HEK293 (cell line): Measurements from ENCODE around the gene KIF4B.

Source experiments
- KLF16 ChIP-seq: fragments of 450-650 bp; formaldehyde crosslinking; IDR thresholded peaks from 2 replicates; pipeline ENCODE4 v1.5.1; 2017; ENCODE audit warnings: missing biosample characterization, missing genetic modification characterization
- PRDM1 ChIP-seq: fragments of 450-650 bp; formaldehyde crosslinking; IDR thresholded peaks from 2 replicates; pipeline ENCODE4; 2016; ENCODE audit warnings: missing biosample characterization, missing genetic modification characterization
- ZBTB8A ChIP-seq: fragments of 450-650 bp; formaldehyde crosslinking; IDR thresholded peaks from 2 replicates; pipeline ENCODE4 v1.5.1; 2016; ENCODE audit warnings: missing biosample characterization, missing genetic modification characterization
- ZNF114 ChIP-seq: fragments of 450-650 bp; formaldehyde crosslinking; IDR thresholded peaks from 2 replicates; pipeline ENCODE4 v1.5.0; 2017; ENCODE audit warnings: missing biosample characterization, missing genetic modification characterization
- ZNF175 ChIP-seq: fragments of 450-650 bp; formaldehyde crosslinking; IDR thresholded peaks from 2 replicates; pipeline ENCODE4 v1.5.1; 2016; ENCODE audit warnings: missing biosample characterization, missing genetic modification characterization
- ZNF24 ChIP-seq: fragments of 450-650 bp; formaldehyde crosslinking; IDR thresholded peaks from 2 replicates; pipeline ENCODE4 v1.5.1; 2016; ENCODE audit warnings: missing biosample characterization, missing genetic modification characterization
- ZNF292 ChIP-seq: fragments of 450-650 bp; formaldehyde crosslinking; IDR thresholded peaks from 2 replicates; pipeline ENCODE4 v1.5.1; 2016; ENCODE audit warnings: low read depth, missing biosample characterization, missing genetic modification characterization, borderline replicate concordance
- ZNF433 ChIP-seq: fragments of 450-650 bp; formaldehyde crosslinking; IDR thresholded peaks from 2 replicates; pipeline ENCODE4 v1.5.1; 2016; ENCODE audit warnings: missing biosample characterization, missing genetic modification characterization, low read depth
- ZNF549 ChIP-seq: fragments of 450-650 bp; IDR thresholded peaks from 2 replicates; pipeline ENCODE4 v1.5.1; 2018; ENCODE audit warnings: missing biosample characterization, missing genetic modification characterization, mild to moderate bottlenecking, inconsistent platforms, moderate library complexity
- ZNF776 ChIP-seq: fragments of 450-650 bp; formaldehyde crosslinking; IDR thresholded peaks from 2 replicates; pipeline ENCODE4 v1.5.0; 2017; ENCODE audit warnings: missing biosample characterization, missing genetic modification characterization, borderline replicate concordance
- ZNF837 ChIP-seq: fragments of 450-650 bp; formaldehyde crosslinking; IDR thresholded peaks from 2 replicates; pipeline ENCODE4 v1.5.1; 2016; ENCODE audit warnings: missing biosample characterization, missing genetic modification characterization
- TF ChIP-seq, protein P1 (sequence below): fragments of 450-650 bp; formaldehyde crosslinking; IDR thresholded peaks from 2 replicates; pipeline ENCODE4 v1.5.1; 2016; ENCODE audit warnings: missing biosample characterization, missing genetic modification characterization
- TF ChIP-seq, protein P2 (sequence below): fragments of 450-650 bp; formaldehyde crosslinking; optimal IDR thresholded peaks from 2 replicates; pipeline ENCODE3; 2016; ENCODE audit warnings: missing biosample characterization, mild to moderate bottlenecking, missing genetic modification characterization

DNA sequence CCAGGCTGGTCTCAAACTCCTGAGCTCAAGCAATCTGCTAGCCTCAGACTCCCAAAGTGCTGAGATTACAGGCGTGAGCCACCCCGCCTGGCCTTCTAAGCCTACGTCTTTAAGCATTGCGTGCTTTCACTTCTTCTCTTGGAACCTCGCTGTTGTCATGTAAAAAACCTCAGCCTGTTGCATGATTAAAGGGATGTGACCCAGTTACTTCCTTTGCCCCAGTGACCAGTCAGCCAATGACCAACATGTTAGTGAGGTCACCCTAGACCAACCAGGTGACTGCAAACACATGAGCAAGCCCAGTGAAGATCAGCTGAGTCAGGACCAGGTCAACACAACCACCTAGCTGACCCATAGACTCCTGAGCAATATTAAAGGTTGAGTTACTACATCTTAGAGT is 10.5 kb downstream of the KIF4B start:
- TF ChIP-seq, protein P1, sequence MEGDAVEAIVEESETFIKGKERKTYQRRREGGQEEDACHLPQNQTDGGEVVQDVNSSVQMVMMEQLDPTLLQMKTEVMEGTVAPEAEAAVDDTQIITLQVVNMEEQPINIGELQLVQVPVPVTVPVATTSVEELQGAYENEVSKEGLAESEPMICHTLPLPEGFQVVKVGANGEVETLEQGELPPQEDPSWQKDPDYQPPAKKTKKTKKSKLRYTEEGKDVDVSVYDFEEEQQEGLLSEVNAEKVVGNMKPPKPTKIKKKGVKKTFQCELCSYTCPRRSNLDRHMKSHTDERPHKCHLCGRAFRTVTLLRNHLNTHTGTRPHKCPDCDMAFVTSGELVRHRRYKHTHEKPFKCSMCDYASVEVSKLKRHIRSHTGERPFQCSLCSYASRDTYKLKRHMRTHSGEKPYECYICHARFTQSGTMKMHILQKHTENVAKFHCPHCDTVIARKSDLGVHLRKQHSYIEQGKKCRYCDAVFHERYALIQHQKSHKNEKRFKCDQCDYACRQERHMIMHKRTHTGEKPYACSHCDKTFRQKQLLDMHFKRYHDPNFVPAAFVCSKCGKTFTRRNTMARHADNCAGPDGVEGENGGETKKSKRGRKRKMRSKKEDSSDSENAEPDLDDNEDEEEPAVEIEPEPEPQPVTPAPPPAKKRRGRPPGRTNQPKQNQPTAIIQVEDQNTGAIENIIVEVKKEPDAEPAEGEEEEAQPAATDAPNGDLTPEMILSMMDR (tag by site-specific recombination), result no peak
- TF ChIP-seq ZNF433 (tag by site-specific recombination), result no peak
- TF ChIP-seq KLF16 (tag by site-specific recombination), result no peak
- no peak for TF ChIP-seq ZNF292 (tag by site-specific recombination)
- TF ChIP-seq ZNF776, result no peak
- TF ChIP-seq ZNF549 (tag by site-specific recombination), result no peak
- TF ChIP-seq ZBTB8A (tag by site-specific recombination), result no peak
- no peak for TF ChIP-seq PRDM1 (tag by site-specific recombination)
- TF ChIP-seq, protein P2, sequence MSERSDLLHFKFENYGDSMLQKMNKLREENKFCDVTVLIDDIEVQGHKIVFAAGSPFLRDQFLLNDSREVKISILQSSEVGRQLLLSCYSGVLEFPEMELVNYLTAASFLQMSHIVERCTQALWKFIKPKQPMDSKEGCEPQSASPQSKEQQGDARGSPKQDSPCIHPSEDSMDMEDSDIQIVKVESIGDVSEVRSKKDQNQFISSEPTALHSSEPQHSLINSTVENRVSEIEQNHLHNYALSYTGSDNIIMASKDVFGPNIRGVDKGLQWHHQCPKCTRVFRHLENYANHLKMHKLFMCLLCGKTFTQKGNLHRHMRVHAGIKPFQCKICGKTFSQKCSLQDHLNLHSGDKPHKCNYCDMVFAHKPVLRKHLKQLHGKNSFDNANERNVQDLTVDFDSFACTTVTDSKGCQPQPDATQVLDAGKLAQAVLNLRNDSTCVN (tag by site-specific recombination), result no peak
- no peak for TF ChIP-seq ZNF175 (tag by site-specific recombination)
- no peak for TF ChIP-seq ZNF837 (tag by site-specific recombination)
- no peak for TF ChIP-seq ZNF114 (tag by site-specific recombination)
- TF ChIP-seq ZNF24 (tag by site-specific recombination), result no peak
